HG02763 (cell line): ENCODE data around the gene ERV3-1.
"Not testable (repeated sequence)": the region's sequence is repeated elsewhere in the genome, so short reads cannot be mapped to it uniquely, and the experiment has no call there.

Source experiments
- ATAC-seq: cut with Tn5 transposase; IDR thresholded peaks from one replicate; pipeline ENCODE4 v1.9.1; 2021; ENCODE audit warnings: mild to moderate bottlenecking, moderate library complexity; ENCODE audit not compliant: unreplicated experiment

Gene ERV3-1

DNA sequence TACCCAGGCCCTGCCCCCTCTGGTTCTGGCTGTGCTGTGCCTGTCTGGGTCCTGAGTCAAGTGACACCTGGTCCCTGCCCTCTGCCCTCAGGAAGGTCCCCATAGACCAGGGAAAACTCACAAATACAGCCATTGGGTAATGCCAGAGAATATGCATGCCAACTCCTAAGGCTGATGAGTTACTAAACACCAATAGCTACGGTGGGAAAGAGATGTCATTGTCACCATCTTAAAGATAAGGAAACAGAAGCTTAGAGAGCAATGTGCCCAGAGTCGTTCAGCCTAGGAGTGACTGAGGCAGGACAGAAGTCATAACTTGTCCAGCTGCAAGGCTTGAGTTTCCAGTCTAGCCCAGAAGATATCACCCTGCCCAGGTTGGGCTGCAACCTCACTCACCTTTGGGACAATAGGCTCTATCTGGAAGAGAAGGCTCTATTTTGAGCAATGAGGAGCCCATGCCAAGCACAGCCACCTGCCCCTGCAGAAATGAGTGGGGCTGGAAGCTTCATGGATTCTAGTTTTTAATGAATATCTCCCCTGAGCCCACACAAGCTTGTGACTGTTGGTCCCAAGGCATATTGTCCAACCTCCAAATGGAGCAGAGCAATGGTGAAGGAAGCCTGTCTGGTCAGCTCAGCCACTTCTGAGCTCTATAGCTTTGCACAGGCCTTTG, 60.8 kb downstream of the ERV3-1 start:
- no peak for ATAC-seq

DNA sequence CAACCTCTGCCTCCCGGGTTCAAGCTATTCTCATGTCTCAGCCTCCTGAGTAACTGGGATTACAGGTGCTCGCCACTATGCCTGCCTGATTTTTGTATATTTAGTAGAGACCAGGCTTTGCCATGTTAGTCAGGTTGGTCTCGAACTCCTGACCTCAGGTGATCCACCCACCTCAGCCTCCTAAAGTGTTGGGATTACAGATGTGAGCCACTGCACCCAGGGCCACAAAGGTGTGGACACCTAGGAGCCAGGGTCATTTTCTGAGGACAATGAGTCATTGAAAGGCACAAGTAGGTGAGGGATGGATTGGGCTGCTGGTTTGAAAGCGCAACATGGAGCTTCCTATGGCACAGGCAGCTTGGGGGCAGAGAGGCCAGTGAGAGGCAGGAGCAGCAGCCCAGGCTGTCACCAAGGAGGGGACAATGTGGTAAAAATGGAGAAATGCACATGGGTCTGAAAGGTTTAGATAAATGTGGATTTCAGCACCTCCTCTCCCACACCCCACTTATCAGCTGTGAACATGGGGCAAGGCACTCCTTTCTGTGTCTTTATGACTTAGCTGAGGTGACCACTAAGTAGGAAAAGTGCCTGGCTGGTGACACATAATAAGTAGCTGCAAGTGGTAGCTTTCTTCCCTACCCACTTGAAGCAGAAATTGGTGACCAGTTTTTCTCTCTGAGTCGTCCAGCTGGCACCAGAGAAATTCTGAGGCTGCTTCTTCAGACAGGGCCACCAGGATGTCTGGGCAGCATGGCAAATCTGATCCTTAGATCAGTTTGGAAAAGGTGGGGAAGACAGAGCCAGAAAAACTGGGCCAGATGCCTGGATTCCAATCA, 61.6 kb downstream of the ERV3-1 start:
- ATAC-seq: not testable (repeated sequence)
